ENCODE results near the gene GRAMD1B.

DNA sequence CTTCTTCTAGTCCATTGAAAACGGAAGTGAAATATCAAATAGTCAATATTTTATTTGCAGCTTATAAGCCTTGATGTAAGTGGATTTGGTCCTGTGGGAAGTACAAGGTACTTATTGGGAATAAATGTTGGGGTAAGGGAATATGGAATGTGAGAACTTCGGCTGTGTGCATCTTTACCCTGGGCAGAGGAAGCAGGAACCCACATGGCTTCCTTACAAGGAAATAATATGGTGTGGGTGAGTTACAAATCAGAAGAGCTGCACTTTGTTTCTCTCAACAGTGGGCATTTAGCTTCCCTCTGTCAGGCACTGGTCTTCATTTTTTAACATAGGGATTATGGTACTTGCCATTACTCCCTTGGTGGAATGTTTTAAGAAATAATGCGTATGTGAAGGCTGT, 146.4 kb downstream of the GRAMD1B start:
- no peak for TF ChIP-seq ESRRA (IDR thresholded peaks at IDR 0.05; ENCODE audit: borderline replicate concordance, low read length)
- no peak for TF ChIP-seq GATA3 (IDR thresholded peaks at IDR 0.05; ENCODE audit: borderline replicate concordance)
